Measurements from ENCODE around the gene TNNT1.

GRCh38 chr19:55152017-55152416 lies 3.0 kb upstream of the TNNT1 start:
- TF ChIP-seq CTCF (IDR thresholded peaks at IDR 0.05) (no peak), REST (IDR thresholded peaks at IDR 0.05; ENCODE audit: insufficient read depth in 1 of 2, low read depth in 2 of 2, low read length in 1 of 2) (no peak), TCF7L2 (IDR thresholded peaks at IDR 0.05; ENCODE audit: low read depth, low read length) (no peak), POLR2AphosphoS5 (IDR thresholded peaks at IDR 0.05; ENCODE audit: low read depth, low read length) (no peak), SIN3A (IDR thresholded peaks at IDR 0.05; ENCODE audit: borderline replicate concordance, insufficient read depth, low read depth, low read length) (no peak)
